ENCODE results near the gene NFE2.
A peak's percentile ranks its signal among the peaks of the same experiment; 100 is the strongest.

The NFE2 gene

DNA sequence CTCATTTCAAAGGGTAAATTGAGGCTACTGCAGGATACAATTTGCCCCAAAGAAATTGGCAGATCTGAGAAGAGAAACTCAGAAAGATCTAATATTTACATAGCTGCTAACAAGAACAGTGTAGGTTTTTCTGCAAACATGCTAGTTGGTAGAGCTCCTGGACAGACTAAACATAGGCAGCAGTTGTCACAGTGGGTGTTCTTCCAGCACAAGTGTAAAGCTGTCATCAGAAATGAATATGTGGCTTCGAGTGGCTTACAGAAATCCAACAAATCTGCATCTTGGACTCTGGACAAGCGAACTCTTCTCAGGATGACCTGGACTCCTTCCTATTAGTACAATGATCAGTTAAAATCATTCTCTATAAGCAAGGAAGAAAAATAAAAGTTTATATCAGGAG is 26.8 kb downstream of the NFE2 start (continued):
- TF ChIP-seq ZBTB8A (tag by site-specific recombination; IDR thresholded peaks at IDR 0.05) (peak; percentile 31; the same call in 1 of the 2 replicates), ZNF76 (tag by site-specific recombination; IDR thresholded peaks at IDR 0.05; ENCODE audit: borderline replicate concordance, low read depth) (no peak), ZNF513 (tag by site-specific recombination; IDR thresholded peaks at IDR 0.05) (no peak), OSR2 (tag by site-specific recombination; IDR thresholded peaks at IDR 0.05) (peak; percentile 92), MEIS1 (CRISPR knock-in tag; IDR thresholded peaks at IDR 0.05; ENCODE audit: borderline replicate concordance) (no peak), TRIM28 (IDR thresholded peaks at IDR 0.05; ENCODE audit: borderline replicate concordance, low read length) (peak; percentile 69; the same call in 1 of the 2 replicates), ZNF214 (tag by site-specific recombination; IDR thresholded peaks at IDR 0.05; ENCODE audit: borderline replicate concordance) (no peak), ZNF146 (tag by site-specific recombination; IDR thresholded peaks at IDR 0.05) (no peak), ZNF514 (tag by site-specific recombination; IDR thresholded peaks at IDR 0.05) (no peak), ZNF843 (tag by site-specific recombination; IDR thresholded peaks at IDR 0.05) (peak; percentile 75; the same call in 1 of the 2 replicates), ZSCAN23 (tag by site-specific recombination; IDR thresholded peaks at IDR 0.05) (no peak), WT1 (tag by site-specific recombination; IDR thresholded peaks at IDR 0.05) (no peak), KLF10 (tag by site-specific recombination; IDR thresholded peaks at IDR 0.05) (no peak), ZNF24 (tag by site-specific recombination; IDR thresholded peaks at IDR 0.05) (no peak), ZNF174 (tag by site-specific recombination; IDR thresholded peaks at IDR 0.05) (no peak), ZNF791 (tag by site-specific recombination; IDR thresholded peaks at IDR 0.05) (no peak), ZNF785 (tag by site-specific recombination; IDR thresholded peaks at IDR 0.05) (no peak), SCRT2 (tag by site-specific recombination; IDR thresholded peaks at IDR 0.05) (no peak), SP7 (tag by site-specific recombination; IDR thresholded peaks at IDR 0.05) (peak; percentile 31; the same call in 1 of the 2 replicates), PRDM6 (tag by site-specific recombination; IDR thresholded peaks at IDR 0.05) (peak; percentile 95), ZBTB44 (tag by site-specific recombination; IDR thresholded peaks at IDR 0.05) (peak; percentile 46; the same call in 1 of the 2 replicates), ZNF747 (tag by site-specific recombination; IDR thresholded peaks at IDR 0.05) (no peak), ZNF433 (tag by site-specific recombination; IDR thresholded peaks at IDR 0.05; ENCODE audit: low read depth) (no peak; the same call in 1 of the 2 replicates), YY2 (tag by site-specific recombination; IDR thresholded peaks at IDR 0.05) (no peak), ZNF19 (tag by site-specific recombination; IDR thresholded peaks at IDR 0.05; ENCODE audit: low read depth) (no peak), GLI4 (tag by site-specific recombination; IDR thresholded peaks at IDR 0.05) (no peak), ZNF423 (tag by site-specific recombination; IDR thresholded peaks at IDR 0.05) (no peak), ZNF132 (tag by site-specific recombination; IDR thresholded peaks at IDR 0.05; ENCODE audit: borderline replicate concordance) (no peak), ZNF157 (tag by site-specific recombination; IDR thresholded peaks at IDR 0.05) (no peak), ZNF658 (tag by site-specific recombination; IDR thresholded peaks at IDR 0.05) (no peak), ZNF366 (tag by site-specific recombination; conservative IDR thresholded peaks at IDR 0.05) (no peak)
- TF ChIP-seq, protein P1, sequence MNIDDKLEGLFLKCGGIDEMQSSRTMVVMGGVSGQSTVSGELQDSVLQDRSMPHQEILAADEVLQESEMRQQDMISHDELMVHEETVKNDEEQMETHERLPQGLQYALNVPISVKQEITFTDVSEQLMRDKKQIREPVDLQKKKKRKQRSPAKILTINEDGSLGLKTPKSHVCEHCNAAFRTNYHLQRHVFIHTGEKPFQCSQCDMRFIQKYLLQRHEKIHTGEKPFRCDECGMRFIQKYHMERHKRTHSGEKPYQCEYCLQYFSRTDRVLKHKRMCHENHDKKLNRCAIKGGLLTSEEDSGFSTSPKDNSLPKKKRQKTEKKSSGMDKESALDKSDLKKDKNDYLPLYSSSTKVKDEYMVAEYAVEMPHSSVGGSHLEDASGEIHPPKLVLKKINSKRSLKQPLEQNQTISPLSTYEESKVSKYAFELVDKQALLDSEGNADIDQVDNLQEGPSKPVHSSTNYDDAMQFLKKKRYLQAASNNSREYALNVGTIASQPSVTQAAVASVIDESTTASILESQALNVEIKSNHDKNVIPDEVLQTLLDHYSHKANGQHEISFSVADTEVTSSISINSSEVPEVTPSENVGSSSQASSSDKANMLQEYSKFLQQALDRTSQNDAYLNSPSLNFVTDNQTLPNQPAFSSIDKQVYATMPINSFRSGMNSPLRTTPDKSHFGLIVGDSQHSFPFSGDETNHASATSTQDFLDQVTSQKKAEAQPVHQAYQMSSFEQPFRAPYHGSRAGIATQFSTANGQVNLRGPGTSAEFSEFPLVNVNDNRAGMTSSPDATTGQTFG (tag by site-specific recombination; IDR thresholded peaks at IDR 0.05; ENCODE audit: borderline replicate concordance) = no peak
- TF ChIP-seq, protein P2, sequence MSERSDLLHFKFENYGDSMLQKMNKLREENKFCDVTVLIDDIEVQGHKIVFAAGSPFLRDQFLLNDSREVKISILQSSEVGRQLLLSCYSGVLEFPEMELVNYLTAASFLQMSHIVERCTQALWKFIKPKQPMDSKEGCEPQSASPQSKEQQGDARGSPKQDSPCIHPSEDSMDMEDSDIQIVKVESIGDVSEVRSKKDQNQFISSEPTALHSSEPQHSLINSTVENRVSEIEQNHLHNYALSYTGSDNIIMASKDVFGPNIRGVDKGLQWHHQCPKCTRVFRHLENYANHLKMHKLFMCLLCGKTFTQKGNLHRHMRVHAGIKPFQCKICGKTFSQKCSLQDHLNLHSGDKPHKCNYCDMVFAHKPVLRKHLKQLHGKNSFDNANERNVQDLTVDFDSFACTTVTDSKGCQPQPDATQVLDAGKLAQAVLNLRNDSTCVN (tag by site-specific recombination; optimal IDR thresholded peaks at IDR 0.05) = no peak
- TF ChIP-seq, protein P3, sequence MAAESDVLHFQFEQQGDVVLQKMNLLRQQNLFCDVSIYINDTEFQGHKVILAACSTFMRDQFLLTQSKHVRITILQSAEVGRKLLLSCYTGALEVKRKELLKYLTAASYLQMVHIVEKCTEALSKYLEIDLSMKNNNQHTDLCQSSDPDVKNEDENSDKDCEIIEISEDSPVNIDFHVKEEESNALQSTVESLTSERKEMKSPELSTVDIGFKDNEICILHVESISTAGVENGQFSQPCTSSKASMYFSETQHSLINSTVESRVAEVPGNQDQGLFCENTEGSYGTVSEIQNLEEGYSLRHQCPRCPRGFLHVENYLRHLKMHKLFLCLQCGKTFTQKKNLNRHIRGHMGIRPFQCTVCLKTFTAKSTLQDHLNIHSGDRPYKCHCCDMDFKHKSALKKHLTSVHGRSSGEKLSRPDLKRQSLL (tag by site-specific recombination; IDR thresholded peaks at IDR 0.05) = no peak

Data from HEK293 (cell line).